Mesenteric fat pad (tissue), 1 donor: ENCODE results near the gene VRK3. TPM values are rescaled to one million over a fixed set of nuclear protein-coding genes. Genes with fewer than 3 reads are reported as not detected.
A peak's percentile ranks its signal among the peaks of the same experiment; 100 is the strongest.
"Not testable (repeated sequence)": the region's sequence is repeated elsewhere in the genome, so short reads cannot be mapped to it uniquely, and the experiment has no call there.

ENCODE experiments used
- DNase-seq: peaks from one replicate; pipeline ENCODE4 v3.0.0-alpha.2; 2020; ENCODE audit warnings: low spot score
- total RNA-seq: library from RNA; stranded (reverse); fragmentation: NEBNext Ultra II Directional; extraction: Animal tissue kit (Norgen Biotek cat#: 25700); gene quantifications from one replicate; pipeline ENCODE4 v1.2.1, GENCODE V29; 2021
- donor health status: DM: yes; HTN: yes; CAD: no.

The VRK3 gene
- total RNA-seq, 1 donor from 2014 or later, result 27.5 TPM

- no peak for DNase-seq
Observed at GRCh38 chr19:49957262-49957915, 67.8 kb downstream of the VRK3 start.

- no peak for DNase-seq
Observed at GRCh38 chr19:49956115-49956495, 69.1 kb downstream of the VRK3 start.

- DNase-seq, result no peak
Observed at GRCh38 chr19:49954933-49955332, 70.2 kb downstream of the VRK3 start.

GRCh38 chr19:49954092-49954829, 70.9 kb downstream of the VRK3 start:
- no peak for DNase-seq

GRCh38 chr19:49953416-49953815, 71.8 kb downstream of the VRK3 start:
- DNase-seq, result no peak

GRCh38 chr19:49952906-49953305, 72.3 kb downstream of the VRK3 start:
- DNase-seq, result no peak

GRCh38 chr19:49952479-49952836, 72.7 kb downstream of the VRK3 start:
- no peak for DNase-seq

- no peak for DNase-seq
Observed at GRCh38 chr19:49951806-49952478, 73.2 kb downstream of the VRK3 start.

GRCh38 chr19:49950956-49951526, 74.1 kb downstream of the VRK3 start:
- no peak for DNase-seq

- no peak for DNase-seq
Observed at GRCh38 chr19:49950590-49950948, 74.6 kb downstream of the VRK3 start.

- DNase-seq, result peak; percentile 24
Observed at GRCh38 chr19:49949742-49950589, 75.2 kb downstream of the VRK3 start.

GRCh38 chr19:49946415-49946814, 78.8 kb downstream of the VRK3 start:
- no peak for DNase-seq

- DNase-seq, result not testable (repeated sequence)
Observed at GRCh38 chr19:49944567-49944966, 80.6 kb downstream of the VRK3 start.

- no peak for DNase-seq
Observed at GRCh38 chr19:49940482-49940791, 84.7 kb downstream of the VRK3 start.

GRCh38 chr19:49939721-49940481, 85.3 kb downstream of the VRK3 start:
- DNase-seq, result no peak

- no peak for DNase-seq
Observed at GRCh38 chr19:49938662-49939061, 86.5 kb downstream of the VRK3 start.

- DNase-seq, result peak; percentile 95
Observed at GRCh38 chr19:49937750-49938381, 87.3 kb downstream of the VRK3 start.

GRCh38 chr19:49936549-49936948, 88.6 kb downstream of the VRK3 start:
- DNase-seq, result no peak

- no peak for DNase-seq
Observed at GRCh38 chr19:49933643-49934042, 91.5 kb downstream of the VRK3 start.

GRCh38 chr19:49932731-49933131, 92.4 kb downstream of the VRK3 start:
- DNase-seq, result no peak
